ENCODE results near the gene PHYH.

DNA sequence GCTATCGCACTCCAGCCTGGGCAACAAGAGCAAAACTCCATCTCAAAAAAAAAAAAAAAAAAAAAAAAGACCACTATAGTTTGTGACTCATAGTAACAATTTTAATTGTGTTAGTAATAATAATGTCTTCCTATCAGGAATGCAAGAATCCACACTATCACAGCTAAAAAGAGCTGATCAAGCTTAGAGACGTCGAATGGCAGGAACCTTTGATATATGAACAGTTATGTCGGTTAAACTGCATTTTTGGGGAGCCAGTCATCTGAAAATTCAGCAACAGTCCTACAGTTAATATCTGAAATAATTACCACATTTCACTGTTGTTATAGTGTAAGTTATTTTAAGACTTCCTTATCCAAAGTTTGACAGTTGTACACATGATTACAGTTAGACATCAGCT lies 8.8 kb downstream of the PHYH start:
- TF ChIP-seq, protein P1, sequence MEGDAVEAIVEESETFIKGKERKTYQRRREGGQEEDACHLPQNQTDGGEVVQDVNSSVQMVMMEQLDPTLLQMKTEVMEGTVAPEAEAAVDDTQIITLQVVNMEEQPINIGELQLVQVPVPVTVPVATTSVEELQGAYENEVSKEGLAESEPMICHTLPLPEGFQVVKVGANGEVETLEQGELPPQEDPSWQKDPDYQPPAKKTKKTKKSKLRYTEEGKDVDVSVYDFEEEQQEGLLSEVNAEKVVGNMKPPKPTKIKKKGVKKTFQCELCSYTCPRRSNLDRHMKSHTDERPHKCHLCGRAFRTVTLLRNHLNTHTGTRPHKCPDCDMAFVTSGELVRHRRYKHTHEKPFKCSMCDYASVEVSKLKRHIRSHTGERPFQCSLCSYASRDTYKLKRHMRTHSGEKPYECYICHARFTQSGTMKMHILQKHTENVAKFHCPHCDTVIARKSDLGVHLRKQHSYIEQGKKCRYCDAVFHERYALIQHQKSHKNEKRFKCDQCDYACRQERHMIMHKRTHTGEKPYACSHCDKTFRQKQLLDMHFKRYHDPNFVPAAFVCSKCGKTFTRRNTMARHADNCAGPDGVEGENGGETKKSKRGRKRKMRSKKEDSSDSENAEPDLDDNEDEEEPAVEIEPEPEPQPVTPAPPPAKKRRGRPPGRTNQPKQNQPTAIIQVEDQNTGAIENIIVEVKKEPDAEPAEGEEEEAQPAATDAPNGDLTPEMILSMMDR (IDR thresholded peaks at IDR 0.05; ENCODE audit: insufficient read depth, low read depth, low read length) = no peak
- no peak for TF ChIP-seq EZH2 (IDR thresholded peaks at IDR 0.05; ENCODE audit: insufficient read depth, low read length)

Data from astrocyte (in vitro differentiated cells and primary cell).